Hepatocyte (in vitro differentiated cells): ENCODE results near the gene ARMC10.

Experiments used
- CTCF ChIP-seq: fragments of 200-600 bp; sonication (generic); IDR thresholded peaks from 2 replicates; pipeline ENCODE4 v1.5.1; 2016; ENCODE audit warnings: antibody characterized with exemption, mild to moderate bottlenecking; ENCODE audit not compliant: poor library complexity
- EZH2 ChIP-seq: fragments of 200-600 bp; sonication (generic); IDR thresholded peaks from 2 replicates; pipeline ENCODE4 v1.6.1; 2016; ENCODE audit warnings: antibody characterized with exemption, mild to moderate bottlenecking, borderline replicate concordance

- TF ChIP-seq CTCF (no peak), EZH2 (no peak)
Measured at GRCh38 chr7:103068414-103069403, 6.2 kb upstream of the ARMC10 start.
